Choroid plexus epithelial cell (primary cell): Measurements from ENCODE around the gene AHNAK.
"Not testable (repeated sequence)": the region's sequence is repeated elsewhere in the genome, so short reads cannot be mapped to it uniquely, and the experiment has no call there.

Experiments used
- DNase-seq: peaks from one replicate; pipeline ENCODE4 v3.0.0-alpha.2; 2010; ENCODE audit warnings: low read depth
- H3K4me3 ChIP-seq: 2 replicates; pipeline ENCODE4 v1.5.1; 2011; ENCODE audit warnings: low read depth, mild to moderate bottlenecking, control low read depth, low read length, moderate library complexity
- CTCF ChIP-seq: conservative IDR thresholded peaks from 2 replicates; pipeline ENCODE4 v1.5.1; 2011; ENCODE audit warnings: low read depth, mild to moderate bottlenecking, control low read depth, inconsistent platforms, low read length, moderate library complexity

Gene AHNAK

DNA sequence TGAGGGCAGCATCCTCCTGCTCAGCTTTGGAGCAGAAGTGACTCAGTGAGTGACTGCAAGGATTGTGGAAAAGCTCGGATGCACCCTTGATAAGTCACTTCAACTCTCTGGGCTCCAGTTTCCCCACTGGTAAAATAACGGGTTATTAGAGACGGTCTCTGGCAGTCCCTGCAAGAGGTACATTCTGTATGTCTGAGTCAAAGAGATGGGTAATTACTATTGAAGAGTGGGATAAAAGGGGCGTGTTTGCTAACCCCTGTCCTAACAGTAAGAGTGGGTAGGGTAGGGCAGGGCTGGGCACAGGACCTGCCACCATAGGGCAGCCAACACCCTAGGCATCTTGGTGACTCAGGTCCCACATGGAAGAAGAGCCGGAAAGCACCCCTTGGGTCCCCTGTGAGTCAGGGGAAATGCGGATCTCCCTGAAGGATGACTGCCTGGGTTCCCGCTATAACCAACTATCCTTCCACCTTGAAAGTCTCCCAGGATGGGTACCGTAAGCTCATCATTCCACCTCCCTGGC lies 7.3 kb upstream of the AHNAK start:
- DNase-seq = peak; percentile 62
- TF ChIP-seq CTCF = no peak
- H3K4me3 ChIP-seq = peak overlapping the region; percentile 20

DNA sequence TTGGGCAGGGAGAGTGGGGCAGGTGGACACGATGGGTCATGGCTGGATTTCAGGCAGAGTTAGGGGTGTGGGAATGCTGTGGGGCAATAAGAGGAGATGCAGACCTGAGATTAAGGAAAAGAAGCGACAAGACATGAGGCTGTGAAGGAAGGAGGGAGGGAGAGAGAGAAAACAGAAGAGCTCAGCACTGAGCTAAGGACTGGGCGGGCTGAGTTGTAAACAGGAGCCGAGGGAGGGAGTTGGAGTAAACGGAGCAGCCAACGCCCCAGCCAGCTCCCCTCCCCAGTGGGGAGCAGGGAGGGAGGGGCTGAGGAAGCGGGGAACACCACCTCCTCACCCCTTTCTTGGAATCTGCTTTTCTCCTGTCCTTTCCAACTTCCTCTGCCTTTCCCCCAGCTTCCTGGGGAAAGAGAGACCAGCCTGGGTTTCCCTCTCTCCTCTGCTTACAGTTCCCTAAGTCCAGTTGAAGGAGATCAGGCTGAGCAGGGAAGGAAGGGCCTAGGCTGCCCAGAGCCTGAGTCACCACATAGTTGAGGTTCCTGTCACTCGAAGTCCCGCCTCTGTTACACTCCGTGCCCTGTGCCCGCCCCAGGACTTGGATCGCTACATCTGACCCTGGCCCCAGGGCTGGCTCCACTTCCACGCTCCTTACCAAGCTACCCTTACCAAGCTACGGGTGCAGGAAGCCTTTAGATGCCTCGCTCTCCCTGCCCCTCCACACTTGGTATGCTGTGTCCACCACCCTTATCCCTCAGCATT lies 6.7 kb upstream of the AHNAK start:
- peak; percentile 93 for DNase-seq
- H3K4me3 ChIP-seq = peak overlapping the region; percentile 39
- no peak for TF ChIP-seq CTCF

DNA sequence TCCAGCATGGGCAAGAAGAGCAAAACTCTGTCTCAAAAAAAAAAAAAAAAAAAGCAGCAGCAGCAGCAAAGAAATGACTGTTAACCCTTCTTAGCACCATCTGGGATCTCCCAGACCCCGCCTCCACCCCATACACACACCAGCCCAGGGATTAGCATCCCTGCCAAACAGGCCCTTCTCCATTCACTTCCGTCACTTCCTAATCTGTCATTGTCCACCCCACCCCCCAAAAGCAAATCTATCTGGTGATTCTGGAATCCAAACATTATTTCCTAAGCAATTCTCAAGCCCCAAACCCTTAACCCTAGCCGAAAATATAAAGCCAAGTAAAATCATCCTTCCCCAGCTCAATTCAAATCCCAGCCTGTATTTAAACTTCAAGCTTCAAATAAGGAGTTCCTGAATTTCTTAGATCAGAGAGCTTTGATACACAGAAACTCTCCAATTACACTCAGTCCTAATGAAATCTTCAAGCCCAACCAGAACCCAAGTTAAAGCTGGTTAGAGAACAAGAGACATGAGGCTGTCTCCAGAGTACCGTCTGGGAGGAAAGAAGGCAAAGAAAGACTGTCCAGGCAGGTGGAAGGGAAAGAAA lies 6.0 kb upstream of the AHNAK start:
- peak overlapping the region; percentile 39 for H3K4me3 ChIP-seq
- TF ChIP-seq CTCF = no peak
- DNase-seq = no peak

DNA sequence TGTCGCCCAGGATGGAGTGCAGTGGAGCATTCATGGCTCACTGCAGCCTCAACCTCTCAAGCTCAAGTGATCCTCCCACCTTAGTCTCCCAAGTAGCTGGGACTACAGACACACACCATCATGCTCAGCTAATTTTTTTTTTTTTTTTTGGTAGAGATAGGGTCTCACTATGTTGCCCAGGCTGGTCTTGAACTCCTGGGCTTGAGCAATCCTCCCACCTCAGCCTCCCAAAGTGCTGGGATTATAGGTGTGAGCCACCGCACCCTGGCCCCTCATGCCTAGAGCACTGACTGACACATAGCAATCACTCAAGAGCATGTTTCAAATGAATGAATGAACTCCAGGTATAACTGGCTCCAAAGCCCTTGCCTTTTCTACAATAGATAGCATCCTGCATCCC lies 3.9 kb upstream of the AHNAK start:
- not testable (repeated sequence) for DNase-seq, H3K4me3 ChIP-seq

DNA sequence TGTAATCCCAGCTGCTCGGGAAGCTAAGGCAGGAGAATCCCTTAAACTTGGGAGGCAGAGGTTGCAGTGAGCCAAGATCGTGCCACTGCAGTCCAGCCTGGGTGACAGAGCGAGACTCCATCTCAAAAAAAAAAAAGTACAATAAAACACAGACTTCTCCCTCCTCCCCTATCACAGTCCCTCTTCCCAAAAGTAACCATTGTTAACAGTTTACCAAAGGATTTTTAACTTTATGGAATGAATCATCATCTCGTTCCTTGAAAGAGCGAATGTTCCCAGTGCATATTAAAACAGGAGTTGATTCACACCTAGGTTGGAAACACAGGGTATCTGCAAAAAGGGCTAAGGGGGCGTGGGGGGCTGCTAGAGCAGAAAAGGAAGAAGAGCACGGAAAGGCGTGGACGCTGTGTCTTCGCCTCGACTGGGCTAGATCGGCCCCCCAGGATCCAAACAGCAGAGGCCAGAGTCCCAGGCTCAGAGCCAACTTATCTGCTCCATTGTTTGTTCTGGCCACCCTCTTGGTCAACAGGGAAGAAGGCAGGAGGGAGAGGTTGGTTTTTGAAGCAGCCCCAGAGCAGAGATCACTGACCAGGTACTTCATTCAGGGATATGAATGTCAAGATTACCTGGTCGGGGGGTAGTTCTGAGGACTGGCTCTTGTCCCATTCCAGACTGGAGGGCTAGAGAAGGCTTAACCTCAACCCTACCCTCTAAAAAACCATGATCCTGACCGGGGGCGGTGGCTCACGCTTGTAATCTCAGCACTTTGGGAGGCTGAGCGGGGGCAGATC lies 2.1 kb upstream of the AHNAK start:
- TF ChIP-seq CTCF = no peak
- H3K4me3 ChIP-seq = no peak overlapping the region
- DNase-seq = peak; percentile 48

DNA sequence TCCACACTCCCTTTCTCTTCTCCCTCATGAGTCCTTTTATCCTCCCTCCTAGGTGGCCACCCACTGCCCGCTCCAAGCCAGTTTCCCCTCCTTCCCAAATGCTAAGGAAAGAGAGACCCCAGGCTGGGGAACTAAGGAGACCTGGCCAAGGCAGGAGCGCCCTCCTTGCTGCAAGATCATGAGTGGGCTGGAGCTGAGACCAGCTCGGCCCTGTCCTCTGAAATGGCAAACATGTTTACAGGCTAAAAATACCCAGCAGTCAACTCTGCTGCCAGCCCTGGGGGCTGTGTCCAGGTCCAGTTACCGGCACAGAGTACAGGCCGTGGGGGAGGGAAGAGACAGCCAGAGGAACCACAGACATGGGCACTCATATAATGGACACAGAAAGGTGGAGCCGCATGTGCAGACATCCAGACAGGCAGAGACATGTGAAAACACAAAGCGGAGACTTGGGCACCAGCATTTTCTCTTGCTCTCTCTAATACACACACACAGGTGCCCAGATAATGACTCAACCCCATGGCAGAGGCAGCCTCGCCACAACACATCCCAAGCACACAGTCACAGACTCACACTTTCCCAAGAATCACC lies 1.2 kb upstream of the AHNAK start:
- DNase-seq = no peak
- no peak for TF ChIP-seq CTCF
- H3K4me3 ChIP-seq = peak overlapping the region; percentile 92
